Activated CD4-positive, alpha-beta T cell treated with anti-CD3 and anti-CD28 coated beads for 1 hour (primary cell): ENCODE data around the gene DCPS.
"Not testable (repeated sequence)": the region's sequence is repeated elsewhere in the genome, so short reads cannot be mapped to it uniquely, and the experiment has no call there.

Source experiments
- DNase-seq: peaks from one replicate; pipeline ENCODE4 v3.0.0-alpha.2; 2020

The DCPS gene, protein sequence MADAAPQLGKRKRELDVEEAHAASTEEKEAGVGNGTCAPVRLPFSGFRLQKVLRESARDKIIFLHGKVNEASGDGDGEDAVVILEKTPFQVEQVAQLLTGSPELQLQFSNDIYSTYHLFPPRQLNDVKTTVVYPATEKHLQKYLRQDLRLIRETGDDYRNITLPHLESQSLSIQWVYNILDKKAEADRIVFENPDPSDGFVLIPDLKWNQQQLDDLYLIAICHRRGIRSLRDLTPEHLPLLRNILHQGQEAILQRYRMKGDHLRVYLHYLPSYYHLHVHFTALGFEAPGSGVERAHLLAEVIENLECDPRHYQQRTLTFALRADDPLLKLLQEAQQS

DNA sequence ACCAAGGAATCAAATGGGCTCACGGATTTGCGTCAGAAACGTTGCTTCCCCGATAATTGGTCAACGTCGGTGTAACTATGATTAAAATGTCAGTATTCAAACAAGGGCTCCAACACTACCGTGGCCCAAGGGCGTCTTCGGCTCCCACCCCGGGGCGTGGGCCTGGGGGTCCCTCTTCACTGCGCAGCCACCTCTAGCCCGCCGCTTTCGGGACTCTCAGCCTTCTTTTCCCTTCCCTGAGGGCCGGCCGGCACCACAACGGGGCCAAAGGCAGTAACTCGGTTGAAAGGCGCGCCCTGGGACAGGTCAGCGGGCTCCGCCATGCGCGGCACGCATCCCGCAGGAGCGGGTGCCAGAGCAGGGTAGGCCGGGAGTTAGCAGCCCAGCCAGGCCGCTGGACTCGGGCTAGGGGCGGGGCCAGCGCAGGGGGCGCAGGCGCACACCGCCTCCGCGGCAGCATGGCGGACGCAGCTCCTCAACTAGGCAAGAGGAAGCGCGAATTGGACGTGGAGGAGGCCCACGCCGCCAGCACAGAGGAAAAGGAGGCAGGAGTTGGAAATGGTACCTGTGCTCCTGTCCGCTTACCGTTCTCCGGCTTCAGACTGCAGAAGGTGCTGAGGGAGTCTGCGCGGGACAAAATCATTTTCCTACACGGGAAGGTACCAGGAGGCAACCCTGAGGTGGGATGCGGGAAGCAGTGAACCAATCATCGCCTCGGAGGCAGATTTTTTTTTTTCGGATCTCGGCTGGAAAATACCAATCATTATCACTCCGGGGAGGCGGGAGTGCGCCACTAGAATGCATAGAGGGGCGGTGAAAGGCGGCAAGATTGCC lies at the start of gene DCPS:
Gene DCPS, plus strand, starts transcription at position 438 of the 834 bp plus-strand sequence. Its CDS starts 21 bp downstream, at position 459.
- DNase-seq, result peak; percentile 77

- DNase-seq, result no peak
Measured at GRCh38 chr11:126254819-126255218, 49.0 kb upstream of the DCPS start.

DNA sequence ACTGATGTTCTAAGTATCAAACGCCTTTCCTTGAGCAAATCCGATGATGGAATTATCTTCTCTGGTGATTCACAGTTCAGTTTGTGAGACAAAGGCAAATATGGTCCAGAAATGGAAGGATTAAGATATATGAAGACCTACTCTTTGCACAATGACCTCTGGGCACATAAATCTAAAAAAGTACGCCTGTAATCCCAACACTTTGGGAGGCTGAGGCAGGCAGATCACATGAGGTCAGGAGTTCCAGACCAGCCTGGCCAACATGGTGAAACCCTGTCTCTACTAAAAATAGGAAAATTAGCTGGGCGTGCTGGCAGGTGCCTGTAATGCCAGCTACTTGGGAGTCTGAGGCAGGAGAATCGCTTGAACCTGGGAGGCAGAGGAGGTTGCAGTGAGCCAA lies 48.4 kb upstream of the DCPS start:
- not testable (repeated sequence) for DNase-seq

DNA sequence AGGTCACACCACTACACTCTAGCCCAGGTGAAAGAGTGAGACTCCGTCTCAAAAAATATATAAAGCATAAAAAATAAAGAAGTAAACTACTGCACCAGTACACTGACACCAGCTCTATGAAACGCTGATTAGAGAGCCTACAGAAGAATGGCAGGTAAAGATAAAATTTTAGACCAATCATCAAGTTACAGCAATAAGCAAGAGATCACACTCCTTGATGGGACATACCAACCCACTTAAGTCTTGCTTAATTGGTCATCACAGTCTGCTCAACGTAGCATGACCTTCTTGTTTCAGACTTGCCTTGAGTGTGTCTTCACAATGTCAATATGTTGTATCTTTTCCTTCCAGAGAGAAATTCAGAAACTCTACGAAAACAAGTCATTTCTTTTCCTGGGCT lies 47.6 kb upstream of the DCPS start:
- DNase-seq, result no peak

GRCh38 chr11:126257144-126257543 lies 46.7 kb upstream of the DCPS start:
- no peak for DNase-seq

DNA sequence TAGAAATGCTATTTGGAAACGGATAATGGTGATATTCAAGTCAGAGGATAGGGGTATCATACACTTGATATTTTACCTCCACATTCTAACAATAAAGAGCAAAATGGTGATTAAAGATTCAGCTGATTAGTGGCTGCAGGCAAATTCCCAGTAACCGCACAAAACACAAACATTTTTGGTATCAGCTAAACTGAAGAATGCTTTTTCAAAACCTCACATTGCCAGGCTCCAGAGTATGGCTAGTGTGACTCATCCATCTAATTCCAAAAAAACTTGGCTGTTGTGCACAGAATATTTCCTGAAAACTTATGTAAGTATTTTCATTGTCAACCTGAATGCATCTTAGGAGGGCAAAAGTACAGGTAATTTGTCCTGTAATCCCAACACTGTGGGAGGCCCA lies 46.1 kb upstream of the DCPS start:
- DNase-seq, result no peak

GRCh38 chr11:126262216-126262615 lies 41.6 kb upstream of the DCPS start:
- no peak for DNase-seq

GRCh38 chr11:126263489-126263888 lies 40.4 kb upstream of the DCPS start:
- DNase-seq, result no peak

DNA sequence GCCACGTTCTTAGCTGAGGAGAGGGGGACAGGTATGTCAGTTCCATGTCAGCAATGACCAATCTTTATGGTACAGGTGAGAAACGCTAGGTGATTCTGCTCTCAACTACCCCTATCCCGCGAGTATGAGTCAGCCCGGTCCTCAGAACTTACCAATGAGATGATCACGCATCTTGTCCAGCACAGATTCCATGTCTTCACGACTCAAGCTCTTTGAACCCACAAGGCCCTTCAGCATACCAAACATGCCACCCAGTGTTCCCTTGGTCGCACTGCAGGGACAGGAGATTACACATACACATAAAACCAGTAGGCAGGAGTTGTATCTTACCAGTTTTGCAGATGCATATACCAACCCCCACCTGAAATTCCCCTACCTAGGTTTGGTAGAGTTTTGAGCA lies 38.0 kb upstream of the DCPS start:
- no peak for DNase-seq

- DNase-seq, result no peak
Measured at GRCh38 chr11:126267650-126268049, 36.2 kb upstream of the DCPS start.

DNA sequence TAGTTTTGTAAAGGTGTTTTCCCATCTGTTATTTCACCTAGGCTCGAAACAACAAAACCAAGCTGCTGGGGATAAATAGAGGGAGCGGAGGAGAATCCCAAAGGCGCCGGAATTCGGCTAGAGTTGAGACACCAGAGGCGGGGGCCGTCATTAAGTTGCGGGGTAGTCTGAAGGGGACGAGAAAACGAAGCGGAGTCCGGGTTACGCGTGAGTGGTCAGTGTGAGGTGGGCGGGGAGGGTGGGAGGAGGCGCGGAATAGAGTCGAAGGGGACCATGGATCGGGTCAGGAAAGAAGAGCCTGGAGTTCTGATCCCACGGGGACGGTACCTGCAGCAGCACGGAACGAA lies 35.5 kb upstream of the DCPS start:
- DNase-seq, result no peak

- DNase-seq, result peak; percentile 100
Measured at GRCh38 chr11:126268708-126269579, 34.9 kb upstream of the DCPS start, which contains the start of the genes FOXRED1 and SRPRA. FOXRED1 (plus strand) TSS chr11:126269154; CDS start chr11:126269207, 53 bp downstream. SRPRA (minus strand) TSS chr11:126268895; CDS start chr11:126268804, 91 bp downstream.

DNA sequence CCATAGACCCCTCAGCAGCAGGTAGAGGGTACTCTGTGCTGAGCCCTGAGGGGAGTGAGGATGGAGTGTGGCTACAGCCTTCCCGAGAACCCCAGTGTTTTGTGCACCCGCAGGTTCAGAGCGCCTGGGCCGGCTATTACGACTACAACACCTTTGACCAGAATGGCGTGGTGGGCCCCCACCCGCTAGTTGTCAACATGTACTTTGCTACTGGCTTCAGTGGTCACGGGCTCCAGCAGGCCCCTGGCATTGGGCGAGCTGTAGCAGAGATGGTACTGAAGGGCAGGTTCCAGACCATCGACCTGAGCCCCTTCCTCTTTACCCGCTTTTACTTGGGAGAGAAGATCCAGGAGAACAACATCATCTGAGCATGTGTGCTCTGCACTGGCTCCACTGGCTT lies 26.5 kb upstream of the DCPS start:
- no peak for DNase-seq

GRCh38 chr11:126277780-126278179 lies 26.1 kb upstream of the DCPS start:
- DNase-seq, result no peak

- no peak for DNase-seq
Measured at GRCh38 chr11:126279191-126279590, 24.7 kb upstream of the DCPS start.

GRCh38 chr11:126280595-126280994 lies 23.3 kb upstream of the DCPS start:
- no peak for DNase-seq

DNA sequence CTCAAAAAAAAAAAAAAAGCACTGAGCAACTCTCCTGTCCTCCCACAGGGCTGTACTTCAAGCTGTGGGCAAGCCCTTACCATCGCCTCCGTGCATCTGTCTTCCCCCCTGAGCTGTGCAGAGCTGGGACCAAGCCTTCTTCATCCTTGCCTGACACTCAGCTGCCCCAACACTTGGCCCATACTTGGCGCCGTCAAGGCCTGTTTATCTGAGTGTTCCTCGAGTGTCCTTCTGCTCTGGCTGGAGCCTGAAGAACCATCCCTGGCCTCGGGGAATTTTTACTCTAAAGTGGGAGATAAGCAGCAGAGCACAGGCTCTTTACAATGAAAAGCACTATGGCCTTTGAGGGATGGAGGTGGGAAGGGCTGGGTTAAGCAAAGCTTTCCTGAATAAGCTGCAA lies 22.6 kb upstream of the DCPS start:
- DNase-seq, result no peak

DNA sequence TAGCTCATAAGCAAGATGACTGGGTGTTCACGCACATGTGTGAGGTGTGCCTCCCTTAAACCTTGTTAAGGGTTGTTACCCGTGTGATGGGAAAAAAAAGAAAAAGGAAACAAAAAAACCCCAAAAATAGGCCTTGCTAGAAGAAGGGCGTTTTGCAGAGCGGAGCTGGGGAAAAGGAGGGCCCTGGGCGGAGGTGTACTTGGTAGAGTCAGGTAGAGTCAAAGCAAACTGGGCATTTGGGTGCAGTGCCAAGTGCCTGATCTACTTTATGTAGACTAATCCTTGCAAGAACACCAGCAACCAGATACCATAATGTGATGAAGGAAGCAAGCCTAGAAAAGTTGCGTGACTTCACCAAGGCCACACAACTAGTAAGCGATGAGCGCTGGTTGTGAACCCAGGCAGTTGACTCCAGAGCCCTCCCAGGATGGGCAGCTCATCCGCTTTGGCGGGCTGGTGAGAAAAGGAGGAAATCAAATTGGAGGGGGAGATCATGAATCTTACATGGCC lies 22.1 kb upstream of the DCPS start:
- DNase-seq, result no peak

- DNase-seq, result peak; percentile 24
Measured at GRCh38 chr11:126282361-126282735, 21.5 kb upstream of the DCPS start.

DNA sequence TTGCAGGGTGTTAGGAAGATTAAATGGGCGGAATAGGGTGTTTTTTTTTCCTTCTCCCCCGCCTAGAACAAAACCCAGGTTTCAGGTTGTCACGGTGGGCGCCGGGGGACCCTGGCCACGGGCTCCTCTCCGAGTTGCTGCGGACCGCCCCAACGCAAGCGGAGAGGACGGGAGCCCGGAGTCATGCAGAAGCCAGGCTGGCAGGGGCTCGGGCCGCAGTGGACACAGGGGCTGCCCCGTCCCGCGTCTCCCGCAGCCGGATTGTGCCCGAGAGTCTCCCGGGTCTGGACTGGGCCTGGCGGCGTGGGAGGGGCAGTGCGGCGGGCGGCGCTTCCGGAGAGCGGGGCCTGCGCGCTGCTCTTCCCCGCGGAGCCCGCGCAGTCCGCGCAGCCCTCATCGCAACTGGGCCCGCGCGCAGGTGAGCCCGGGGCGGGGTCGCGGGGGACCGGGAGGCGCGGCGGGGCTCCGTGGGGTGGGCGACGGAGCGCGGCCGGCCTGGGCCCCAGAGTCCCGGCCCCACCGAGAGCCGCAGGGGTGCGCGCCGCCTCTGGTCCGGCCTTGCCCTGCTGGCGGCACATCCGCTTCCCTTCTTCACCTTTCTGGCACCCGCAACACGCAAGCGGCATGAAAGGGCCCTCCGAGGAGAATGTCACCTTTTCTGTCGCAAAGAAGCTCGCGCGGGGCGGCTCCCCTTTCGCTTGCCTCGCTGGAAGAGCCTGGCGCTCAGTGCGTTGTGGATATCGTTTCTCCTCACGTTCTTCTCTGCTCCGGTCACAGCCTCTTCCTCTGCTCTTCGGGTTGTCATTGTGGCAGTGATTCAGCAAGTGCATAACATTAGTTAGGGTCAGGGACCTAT lies 20.9 kb upstream of the DCPS start, which contains the start of gene TIRAP:
Gene TIRAP, plus strand, starts transcription at position 358 of the 856 bp plus-strand sequence. CDS start 7,802 bp downstream, outside the sequence.
- DNase-seq, result peak; percentile 29

- DNase-seq, result peak; percentile 77
Measured at GRCh38 chr11:126284829-126285228, 19.0 kb upstream of the DCPS start.

- no peak for DNase-seq
Measured at GRCh38 chr11:126288237-126288636, 15.6 kb upstream of the DCPS start.
